ENCODE measurements around the gene ZNF577.

Gene ZNF577

GRCh38 chr19:51861870-51862622 lies 25.7 kb downstream of the ZNF577 start:
- TF ChIP-seq FOXP2 (optimal IDR thresholded peaks at IDR 0.05; ENCODE audit: borderline replicate concordance, extremely low read depth, extremely low read length, insufficient read depth) = no peak
- TF ChIP-seq POLR2AphosphoS5 (IDR thresholded peaks at IDR 0.05; ENCODE audit: low read depth, low read length) = no peak
- no peak for TF ChIP-seq TAF1 (IDR thresholded peaks at IDR 0.05; ENCODE audit: borderline replicate concordance, insufficient read depth, low read length)
- no peak for TF ChIP-seq SIN3A (IDR thresholded peaks at IDR 0.05; ENCODE audit: borderline replicate concordance, insufficient read depth, low read length)
- TF ChIP-seq REST (IDR thresholded peaks at IDR 0.05; ENCODE audit: insufficient read depth in 1 of 2, low read depth in 2 of 2, low read length in 2 of 2) = no peak

- TF ChIP-seq REST (IDR thresholded peaks at IDR 0.05; ENCODE audit: insufficient read depth in 1 of 2, low read depth in 2 of 2, low read length in 2 of 2) (no peak), FOXP2 (optimal IDR thresholded peaks at IDR 0.05; ENCODE audit: borderline replicate concordance, extremely low read depth, extremely low read length, insufficient read depth) (no peak), TAF1 (IDR thresholded peaks at IDR 0.05; ENCODE audit: borderline replicate concordance, insufficient read depth, low read length) (no peak), POLR2AphosphoS5 (IDR thresholded peaks at IDR 0.05; ENCODE audit: low read depth, low read length) (no peak), SIN3A (IDR thresholded peaks at IDR 0.05; ENCODE audit: borderline replicate concordance, insufficient read depth, low read length) (no peak)
Observed at GRCh38 chr19:51837145-51837544, 50.6 kb downstream of the ZNF577 start.

DNA sequence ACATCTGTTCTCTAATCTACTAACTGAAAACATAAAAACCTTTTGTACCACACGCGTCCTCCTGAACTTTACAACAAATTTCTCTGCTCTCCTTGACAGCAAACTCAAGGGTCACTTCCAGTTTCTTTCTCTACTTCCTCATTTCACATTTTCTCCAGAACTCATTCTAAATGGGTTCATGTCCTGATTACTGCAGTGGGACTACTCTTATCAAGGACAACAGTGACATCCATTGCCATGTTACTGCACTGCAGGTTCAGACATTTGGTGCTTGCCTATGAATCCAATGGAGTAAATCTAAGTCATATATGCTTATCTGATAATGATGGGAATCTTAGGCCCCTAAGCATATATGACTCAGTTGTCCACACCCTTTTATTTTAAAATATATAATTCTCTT lies 57.5 kb downstream of the ZNF577 start:
- TF ChIP-seq POLR2AphosphoS5 (IDR thresholded peaks at IDR 0.05; ENCODE audit: low read depth, low read length) (no peak), SIN3A (IDR thresholded peaks at IDR 0.05; ENCODE audit: borderline replicate concordance, insufficient read depth, low read length) (no peak), REST (IDR thresholded peaks at IDR 0.05; ENCODE audit: insufficient read depth in 1 of 2, low read depth in 2 of 2, low read length in 2 of 2) (no peak), FOXP2 (optimal IDR thresholded peaks at IDR 0.05; ENCODE audit: borderline replicate concordance, extremely low read depth, extremely low read length, insufficient read depth) (no peak), TAF1 (IDR thresholded peaks at IDR 0.05; ENCODE audit: borderline replicate concordance, insufficient read depth, low read length) (no peak)

DNA sequence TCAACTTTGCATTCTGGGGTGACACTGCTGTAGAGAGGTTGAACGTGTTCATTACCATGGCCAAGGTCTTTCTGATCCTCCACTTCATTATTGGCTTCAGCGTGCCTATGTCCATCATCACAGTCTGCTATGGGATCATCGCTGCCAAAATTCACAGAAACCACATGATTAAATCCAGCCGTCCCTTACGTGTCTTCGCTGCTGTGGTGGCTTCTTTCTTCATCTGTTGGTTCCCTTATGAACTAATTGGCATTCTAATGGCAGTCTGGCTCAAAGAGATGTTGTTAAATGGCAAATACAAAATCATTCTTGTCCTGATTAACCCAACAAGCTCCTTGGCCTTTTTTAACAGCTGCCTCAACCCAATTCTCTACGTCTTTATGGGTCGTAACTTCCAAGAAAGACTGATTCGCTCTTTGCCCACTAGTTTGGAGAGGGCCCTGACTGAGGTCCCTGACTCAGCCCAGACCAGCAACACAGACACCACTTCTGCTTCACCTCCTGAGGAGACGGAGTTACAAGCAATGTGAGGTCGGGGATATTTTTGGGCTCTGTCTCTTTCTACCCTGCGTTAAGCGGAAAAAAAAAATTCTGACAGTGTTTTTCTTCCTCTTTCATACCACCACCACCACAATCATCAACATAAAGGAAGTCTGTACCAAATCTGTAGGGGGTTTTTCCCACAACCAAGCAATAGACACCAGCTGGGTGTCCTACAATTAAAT lies 63.3 kb downstream of the ZNF577 start:
- TF ChIP-seq TAF1 (IDR thresholded peaks at IDR 0.05; ENCODE audit: borderline replicate concordance, insufficient read depth, low read length) (no peak), FOXP2 (optimal IDR thresholded peaks at IDR 0.05; ENCODE audit: borderline replicate concordance, extremely low read depth, extremely low read length, insufficient read depth) (no peak), SIN3A (IDR thresholded peaks at IDR 0.05; ENCODE audit: borderline replicate concordance, insufficient read depth, low read length) (no peak), REST (IDR thresholded peaks at IDR 0.05; ENCODE audit: insufficient read depth in 1 of 2, low read depth in 2 of 2, low read length in 2 of 2) (no peak), POLR2AphosphoS5 (IDR thresholded peaks at IDR 0.05; ENCODE audit: low read depth, low read length) (no peak)
